Duodenal mucosa (tissue), 2 donors: ENCODE data around the gene ANKFY1.

Source experiments
- H3K27ac ChIP-seq: one replicate; pipeline ENCODE4 v1.7.0; 2013; ENCODE audit warnings: low read depth, low read length
- H3K27me3 ChIP-seq, 2 donors: one replicate each; pipeline ENCODE4 v1.7.0; 2013; ENCODE audit warnings: low read length in 2 of 2, control low read depth in 1 of 2; ENCODE audit not compliant: insufficient read depth in 2 of 2, control insufficient read depth in 1 of 2
- H3K36me3 ChIP-seq, 2 donors: one replicate each; pipeline ENCODE4 v1.7.0; 2013; ENCODE audit warnings: low read length in 2 of 2, control low read depth in 1 of 2; ENCODE audit not compliant: insufficient read depth in 2 of 2, control insufficient read depth in 1 of 2
- H3K4me1 ChIP-seq, 2 donors: one replicate each; pipeline ENCODE4 v1.7.0; 2013; ENCODE audit warnings: low read length in 2 of 2, control low read depth in 1 of 2; ENCODE audit not compliant: insufficient read depth in 2 of 2, control insufficient read depth in 1 of 2
- H3K4me3 ChIP-seq, 2 donors: one replicate each; pipeline ENCODE4 v1.7.0; 2013; ENCODE audit warnings: low read length in 2 of 2, low read depth in 1 of 2
- H3K9ac ChIP-seq, 2 donors: one replicate each; pipeline ENCODE4 v1.7.0; 2013; ENCODE audit warnings: low read length in 2 of 2, low read depth in 1 of 2
- H3K9me3 ChIP-seq, 2 donors: one replicate each; pipeline ENCODE4 v1.7.0; 2013; ENCODE audit warnings: low read length in 2 of 2, control low read depth in 1 of 2; ENCODE audit not compliant: control insufficient read depth in 1 of 2

ANKFY1 gene

DNA sequence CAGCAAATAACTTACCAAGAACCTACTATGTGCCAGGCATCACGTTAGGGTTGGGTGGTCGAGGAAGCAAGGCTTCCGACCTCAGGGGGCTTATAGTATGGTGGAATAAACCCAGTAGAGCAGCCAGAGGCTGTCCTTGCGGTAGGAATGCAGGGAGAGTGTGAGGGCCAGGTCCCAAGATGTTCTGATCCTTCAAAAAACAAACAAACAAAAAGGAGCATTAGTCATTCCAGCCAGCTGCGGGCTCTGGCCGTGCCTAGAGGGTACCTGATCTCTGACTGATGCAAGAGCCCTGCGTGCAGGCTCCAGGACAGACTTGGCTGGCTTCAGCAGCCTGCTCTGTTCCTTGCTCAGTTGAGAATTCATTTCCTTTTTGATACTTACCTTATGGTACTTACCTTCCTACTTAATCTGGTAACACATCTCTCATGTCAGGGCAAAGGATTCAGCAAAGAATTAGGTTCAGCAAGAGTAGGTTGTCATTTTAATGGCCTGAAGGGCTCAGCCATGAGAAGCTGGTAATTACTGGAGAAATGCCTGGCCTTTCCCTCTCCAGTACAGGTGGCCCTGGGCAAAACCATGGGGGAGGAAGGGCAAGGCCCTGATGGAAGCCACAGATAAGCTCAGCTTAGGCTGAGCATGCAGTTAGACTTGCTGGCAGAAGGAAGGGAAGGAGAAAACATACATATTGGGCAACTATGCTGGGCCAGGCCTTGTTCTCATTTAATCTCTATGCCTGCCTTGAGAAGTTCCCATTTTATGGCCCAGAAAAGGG lies 102.4 kb downstream of the ANKFY1 start:
- Histone ChIP-seq H3K9ac (no peak overlapping the region), H3K27ac (no peak overlapping the region), H3K4me3 (no peak overlapping the region)

GRCh38 chr17:4160294-4160859 lies 103.4 kb downstream of the ANKFY1 start:
- Histone ChIP-seq H3K9me3 (no peaks in the 10 kb centered on the region), H3K4me1 (peaks cover 9 to 10% of the 10 kb centered on the region in 2 donors), H3K27ac (no peak overlapping the region), H3K36me3 (peaks cover 16 to 50% of the 10 kb centered on the region in 2 donors), H3K9ac (no peak overlapping the region), H3K4me3 (no peak overlapping the region), H3K27me3 (no peaks in the 10 kb centered on the region)

More for the DNA sequence above, 102.4 kb downstream of the ANKFY1 start:
- Histone ChIP-seq H3K27me3 (no peaks in the 10 kb centered on the region), H3K9me3 (no peaks in the 10 kb centered on the region), H3K36me3 (peaks cover 19 to 45% of the 10 kb centered on the region in 2 donors), H3K4me1 (peaks cover 9 to 10% of the 10 kb centered on the region in 2 donors)

DNA sequence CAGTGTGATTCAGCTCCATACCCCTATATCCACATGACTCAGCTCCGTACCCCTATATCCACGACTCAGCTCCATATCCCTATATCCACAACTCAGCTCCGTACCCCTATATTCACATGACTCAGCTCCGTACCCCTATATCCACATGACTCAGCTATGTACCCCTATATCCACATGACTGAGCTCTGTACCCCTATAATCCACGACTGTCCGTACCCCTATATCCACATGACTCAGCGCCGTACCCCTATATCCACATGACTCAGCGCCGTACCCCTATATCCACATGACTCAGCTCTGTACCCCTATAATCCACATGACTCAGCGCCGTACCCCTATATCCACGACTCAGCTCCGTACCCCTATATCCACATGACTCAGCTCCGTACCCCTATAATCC lies 104.0 kb downstream of the ANKFY1 start:
- peaks cover 10 to 46% of the 10 kb centered on the region in 2 donors for H3K36me3 ChIP-seq
- no peak overlapping the region for H3K27ac ChIP-seq
- H3K4me1 ChIP-seq: peaks cover 9 to 10% of the 10 kb centered on the region in 2 donors
- H3K9ac ChIP-seq: no peak overlapping the region
- H3K4me3 ChIP-seq: no peak overlapping the region
- H3K9me3 ChIP-seq: no peaks in the 10 kb centered on the region
- no peaks in the 10 kb centered on the region for H3K27me3 ChIP-seq

GRCh38 chr17:4157618-4158333 lies 106.0 kb downstream of the ANKFY1 start:
- Histone ChIP-seq H3K27ac (no peak overlapping the region), H3K4me1 (peaks cover 9 to 10% of the 10 kb centered on the region in 2 donors), H3K9me3 (no peaks in the 10 kb centered on the region), H3K4me3 (no peak overlapping the region), H3K27me3 (no peaks in the 10 kb centered on the region), H3K9ac (no peak overlapping the region), H3K36me3 (peaks cover 5 to 49% of the 10 kb centered on the region in 2 donors)

GRCh38 chr17:4156750-4157381 lies 106.9 kb downstream of the ANKFY1 start:
- Histone ChIP-seq H3K27ac (no peak overlapping the region), H3K4me3 (no peak overlapping the region), H3K9me3 (no peaks in the 10 kb centered on the region), H3K4me1 (peaks cover 9% of the 10 kb centered on the region in 2 donors), H3K36me3 (peaks cover 5 to 49% of the 10 kb centered on the region in 2 donors), H3K27me3 (no peaks in the 10 kb centered on the region), H3K9ac (no peak overlapping the region)

DNA sequence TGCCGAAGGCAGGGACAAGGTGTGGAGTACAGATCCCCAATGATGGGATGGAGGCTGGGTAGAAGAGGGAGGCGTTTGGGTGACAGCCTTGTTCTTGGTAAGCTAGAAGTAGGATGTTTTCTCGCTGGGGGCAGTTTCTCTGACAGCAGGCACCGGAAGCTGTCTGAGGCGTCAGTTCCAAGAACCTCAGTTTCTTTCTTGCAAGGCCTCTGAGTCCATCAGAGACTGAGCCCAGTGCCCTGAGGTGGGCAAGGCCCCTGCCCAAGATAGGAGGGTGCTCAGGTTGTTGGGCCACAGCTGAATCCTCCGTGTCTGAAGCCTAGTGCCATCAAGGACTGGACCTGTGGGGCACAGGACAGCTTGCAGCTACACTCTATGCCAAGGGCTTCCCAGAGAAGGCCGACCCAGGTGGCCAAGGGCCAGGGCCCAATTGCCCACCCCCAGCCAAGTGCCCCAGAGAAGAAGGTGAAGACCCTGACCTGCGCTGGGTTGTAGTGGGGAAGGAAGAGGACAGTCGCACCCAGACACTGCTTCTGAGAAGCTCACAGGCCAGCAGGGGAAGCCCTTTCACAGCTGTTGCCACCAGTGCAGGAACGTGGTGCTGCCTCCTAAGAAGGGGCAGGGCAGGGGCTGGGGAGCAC lies 107.7 kb downstream of the ANKFY1 start:
- Histone ChIP-seq H3K27me3 (no peaks in the 10 kb centered on the region), H3K4me1 (peaks cover 1% of the 10 kb centered on the region in 2 donors), H3K36me3 (peaks cover 5 to 50% of the 10 kb centered on the region in 2 donors), H3K9me3 (no peaks in the 10 kb centered on the region), H3K4me3 (no peak overlapping the region), H3K9ac (no peak overlapping the region), H3K27ac (no peak overlapping the region)

GRCh38 chr17:4154201-4154600 lies 109.6 kb downstream of the ANKFY1 start:
- H3K9ac ChIP-seq: no peak overlapping the region
- no peaks in the 10 kb centered on the region for H3K27me3 ChIP-seq
- no peak overlapping the region for H3K27ac ChIP-seq
- no peaks in the 10 kb centered on the region for H3K9me3 ChIP-seq
- H3K4me1 ChIP-seq: no peaks in the 10 kb centered on the region
- no peak overlapping the region for H3K4me3 ChIP-seq
- peaks cover 5 to 51% of the 10 kb centered on the region in 2 donors for H3K36me3 ChIP-seq

GRCh38 chr17:4152471-4152870 lies 111.3 kb downstream of the ANKFY1 start:
- peaks cover 5 to 40% of the 10 kb centered on the region in 2 donors for H3K36me3 ChIP-seq

DNA sequence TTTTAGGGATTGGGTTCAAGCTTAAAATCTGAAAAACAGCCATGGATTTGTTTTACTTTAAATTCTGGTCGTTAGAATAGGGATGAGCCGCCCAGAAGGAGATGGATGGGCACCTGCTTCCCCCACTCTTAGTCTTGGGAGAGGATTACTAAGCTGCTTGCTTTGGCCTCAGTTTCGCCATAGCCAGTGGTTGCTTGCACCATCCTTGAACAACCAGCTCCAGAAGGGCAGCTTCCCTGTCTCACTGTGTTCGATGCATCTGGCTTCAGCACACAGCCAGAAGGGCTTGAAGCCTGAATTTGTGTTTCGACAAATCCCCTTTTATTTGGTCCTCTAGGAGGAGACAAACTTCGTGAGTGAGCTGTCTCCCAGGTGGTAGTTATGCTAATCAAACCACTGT lies 113.7 kb downstream of the ANKFY1 start:
- Histone ChIP-seq H3K9me3 (no peaks in the 10 kb centered on the region), H3K4me3 (no peak overlapping the region), H3K27me3 (no peaks in the 10 kb centered on the region), H3K9ac (no peak overlapping the region), H3K27ac (no peak overlapping the region), H3K4me1 (peaks cover 3 to 4% of the 10 kb centered on the region in 2 donors), H3K36me3 (peaks cover 0 to 18% of the 10 kb centered on the region in 2 donors)

More at GRCh38 chr17:4152471-4152870, 111.3 kb downstream of the ANKFY1 start:
- Histone ChIP-seq H3K27me3 (no peaks in the 10 kb centered on the region), H3K9me3 (no peaks in the 10 kb centered on the region), H3K27ac (no peak overlapping the region), H3K9ac (no peak overlapping the region), H3K4me1 (no peaks in the 10 kb centered on the region), H3K4me3 (no peak overlapping the region)
